ENCODE measurements around the gene GPBP1L1.
A peak's percentile ranks its signal among the peaks of the same experiment; 100 is the strongest.

Gene GPBP1L1

DNA sequence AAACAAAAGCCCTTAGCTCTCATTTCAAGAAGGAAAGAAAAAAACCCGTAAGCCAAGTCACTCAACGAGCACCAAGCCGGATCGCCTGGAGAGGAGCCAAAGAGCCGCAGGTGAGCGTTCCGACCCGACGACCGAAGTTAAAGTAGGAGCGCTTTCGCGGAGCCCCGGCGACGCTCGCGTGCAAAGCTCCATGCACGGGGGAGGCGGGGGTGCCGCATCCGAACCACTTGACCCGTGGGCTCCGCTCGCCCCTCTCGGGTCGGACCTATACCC is 382 bp downstream of the GPBP1L1 start (continued):
- TF ChIP-seq ZNF404 (tag by site-specific recombination; IDR thresholded peaks at IDR 0.05) = no peak
- TF ChIP-seq, protein P1, sequence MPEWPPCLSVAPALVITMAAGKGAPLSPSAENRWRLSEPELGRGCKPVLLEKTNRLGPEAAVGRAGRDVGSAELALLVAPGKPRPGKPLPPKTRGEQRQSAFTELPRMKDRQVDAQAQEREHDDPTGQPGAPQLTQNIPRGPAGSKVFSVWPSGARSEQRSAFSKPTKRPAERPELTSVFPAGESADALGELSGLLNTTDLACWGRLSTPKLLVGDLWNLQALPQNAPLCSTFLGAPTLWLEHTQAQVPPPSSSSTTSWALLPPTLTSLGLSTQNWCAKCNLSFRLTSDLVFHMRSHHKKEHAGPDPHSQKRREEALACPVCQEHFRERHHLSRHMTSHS (tag by site-specific recombination; IDR thresholded peaks at IDR 0.05) = no peak
- peak; percentile 31; the same call in 1 of the 2 replicates for TF ChIP-seq GLIS1 (tag by site-specific recombination; IDR thresholded peaks at IDR 0.05)

DNA sequence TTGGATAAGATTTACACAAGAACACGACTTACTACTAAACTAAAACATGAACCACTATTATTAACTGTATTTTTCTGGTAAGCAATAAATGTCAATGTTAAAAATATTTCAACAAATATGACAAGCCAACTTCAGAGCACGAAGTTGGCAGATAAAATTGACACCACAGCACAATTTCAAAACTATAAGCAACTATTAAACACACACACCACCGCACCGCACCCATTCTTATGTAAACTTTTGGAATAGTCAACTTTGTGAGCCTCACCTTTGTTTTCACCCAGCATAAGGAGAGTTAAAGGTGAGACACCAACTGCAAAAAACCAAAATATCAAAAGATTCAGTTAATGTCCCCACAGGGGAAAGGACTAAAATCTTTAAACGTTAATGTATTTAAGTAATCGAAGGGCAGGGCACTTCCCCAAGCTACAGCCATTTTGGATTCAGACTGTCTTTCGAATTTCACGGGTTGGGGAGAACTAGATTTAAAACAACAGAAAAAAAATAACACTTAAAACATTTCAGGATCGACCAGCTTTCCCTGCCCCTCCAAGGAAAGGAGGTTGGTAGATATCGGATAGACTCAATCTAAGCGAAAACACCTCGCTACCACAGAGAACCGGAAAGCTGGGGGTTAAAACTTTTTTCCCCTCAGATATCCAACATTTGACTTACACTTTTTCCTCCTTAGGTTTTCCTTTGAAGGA is 872 bp downstream of the GPBP1L1 start:
- peak overlapping the region; percentile 81 for H3K27ac ChIP-seq (ENCODE audit: extremely low read depth, low read depth, low read length)
- TF ChIP-seq, protein P2, sequence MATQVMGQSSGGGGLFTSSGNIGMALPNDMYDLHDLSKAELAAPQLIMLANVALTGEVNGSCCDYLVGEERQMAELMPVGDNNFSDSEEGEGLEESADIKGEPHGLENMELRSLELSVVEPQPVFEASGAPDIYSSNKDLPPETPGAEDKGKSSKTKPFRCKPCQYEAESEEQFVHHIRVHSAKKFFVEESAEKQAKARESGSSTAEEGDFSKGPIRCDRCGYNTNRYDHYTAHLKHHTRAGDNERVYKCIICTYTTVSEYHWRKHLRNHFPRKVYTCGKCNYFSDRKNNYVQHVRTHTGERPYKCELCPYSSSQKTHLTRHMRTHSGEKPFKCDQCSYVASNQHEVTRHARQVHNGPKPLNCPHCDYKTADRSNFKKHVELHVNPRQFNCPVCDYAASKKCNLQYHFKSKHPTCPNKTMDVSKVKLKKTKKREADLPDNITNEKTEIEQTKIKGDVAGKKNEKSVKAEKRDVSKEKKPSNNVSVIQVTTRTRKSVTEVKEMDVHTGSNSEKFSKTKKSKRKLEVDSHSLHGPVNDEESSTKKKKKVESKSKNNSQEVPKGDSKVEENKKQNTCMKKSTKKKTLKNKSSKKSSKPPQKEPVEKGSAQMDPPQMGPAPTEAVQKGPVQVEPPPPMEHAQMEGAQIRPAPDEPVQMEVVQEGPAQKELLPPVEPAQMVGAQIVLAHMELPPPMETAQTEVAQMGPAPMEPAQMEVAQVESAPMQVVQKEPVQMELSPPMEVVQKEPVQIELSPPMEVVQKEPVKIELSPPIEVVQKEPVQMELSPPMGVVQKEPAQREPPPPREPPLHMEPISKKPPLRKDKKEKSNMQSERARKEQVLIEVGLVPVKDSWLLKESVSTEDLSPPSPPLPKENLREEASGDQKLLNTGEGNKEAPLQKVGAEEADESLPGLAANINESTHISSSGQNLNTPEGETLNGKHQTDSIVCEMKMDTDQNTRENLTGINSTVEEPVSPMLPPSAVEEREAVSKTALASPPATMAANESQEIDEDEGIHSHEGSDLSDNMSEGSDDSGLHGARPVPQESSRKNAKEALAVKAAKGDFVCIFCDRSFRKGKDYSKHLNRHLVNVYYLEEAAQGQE (tag by site-specific recombination; IDR thresholded peaks at IDR 0.05) = no peak
- TF ChIP-seq IKZF3 (tag by site-specific recombination; IDR thresholded peaks at IDR 0.05) (peak; percentile 73; the same call in 1 of the 2 replicates), PRDM1 (tag by site-specific recombination; IDR thresholded peaks at IDR 0.05) (peak; percentile 90), ZNF366 (tag by site-specific recombination; conservative IDR thresholded peaks at IDR 0.05) (peak; percentile 33; the same call in 1 of the 2 replicates), ZNF514 (tag by site-specific recombination; IDR thresholded peaks at IDR 0.05) (no peak), ZBTB17 (tag by site-specific recombination; IDR thresholded peaks at IDR 0.05) (peak; percentile 96), ZNF777 (tag by site-specific recombination; IDR thresholded peaks at IDR 0.05; ENCODE audit: borderline replicate concordance) (no peak)
- no peaks in the 10 kb centered on the region for H3K9me3 ChIP-seq (ENCODE audit: control insufficient read depth, insufficient read depth, low read depth, low read length)
- ChIA-PET CTCF (interaction anchor here (0.7 kb wide), 1 partner anchor 169 kb away, joined by 3 read pairs; no protein-coding TSS in a partner anchor), POLR2A (interaction anchor here (0.8 to 2.6 kb wide), 14 partner anchors 8 to 346 kb away, joined by 3 to 20 read pairs (median 4); partner anchors contain the start of genes MAST2, MUTYH, NASP and PRDX1)
- peaks cover 20% of the 10 kb centered on the region for H3K4me1 ChIP-seq (ENCODE audit: control insufficient read depth, insufficient read depth, low read length)
- peak overlapping the region; percentile 94 for H3K4me3 ChIP-seq (ENCODE audit: low read depth, low read length)
- H3K36me3 ChIP-seq (ENCODE audit: control insufficient read depth in 2 of 2, insufficient read depth in 1 of 2, low read length in 2 of 2) = peaks cover 0 to 9% of the 10 kb centered on the region in 2 experiments; a peak in 1 of 3 replicates

DNA sequence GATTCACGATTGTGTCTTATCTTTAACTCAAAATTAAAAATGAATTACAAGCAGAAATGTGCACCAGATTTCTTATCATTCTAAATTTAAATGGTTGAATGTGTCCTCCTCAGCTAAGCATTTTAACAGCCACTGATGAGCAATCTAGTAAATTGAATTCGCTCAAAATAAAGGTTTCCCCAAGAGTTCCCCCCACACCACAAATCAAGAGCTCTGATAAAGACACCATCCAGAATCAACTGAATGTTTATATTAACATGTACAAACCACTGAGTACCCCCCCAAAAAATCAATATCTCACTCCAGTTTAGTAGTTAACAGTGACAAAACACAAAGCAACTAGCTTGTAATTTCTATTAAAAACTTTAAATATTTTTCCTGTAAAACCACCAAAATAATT is 1.9 kb downstream of the GPBP1L1 start:
- H3K9me3 ChIP-seq (ENCODE audit: control insufficient read depth, insufficient read depth, low read depth, low read length) = no peaks in the 10 kb centered on the region
- H3K4me3 ChIP-seq (ENCODE audit: low read depth, low read length) = peak overlapping the region; percentile 94
- no peaks in the 10 kb centered on the region; a peak in 1 of 3 replicates for H3K36me3 ChIP-seq (ENCODE audit: control insufficient read depth in 2 of 2, insufficient read depth in 1 of 2, low read length in 2 of 2)
- H3K27ac ChIP-seq (ENCODE audit: extremely low read depth, low read depth, low read length) = no peak overlapping the region
- POLR2A ChIA-PET = interaction anchor here (1.1 kb wide), 1 partner anchor 100 kb away, joined by 3 read pairs; the partner anchor contains the start of gene NASP
- peaks cover 28% of the 10 kb centered on the region for H3K4me1 ChIP-seq (ENCODE audit: control insufficient read depth, insufficient read depth, low read length)
- CTCF ChIA-PET = no interaction called here
- peak; percentile 29; the same call in 1 of the 2 replicates for TF ChIP-seq SP7 (tag by site-specific recombination; IDR thresholded peaks at IDR 0.05)
- 0 out of 2 replicates have a peak, but pooled peaks have one; percentile 23 for TF ChIP-seq ZNF394 (tag by site-specific recombination; IDR thresholded peaks at IDR 0.05; ENCODE audit: borderline replicate concordance)
- TF ChIP-seq ZBTB8A (tag by site-specific recombination; IDR thresholded peaks at IDR 0.05) = 0 out of 2 replicates have a peak, but pooled peaks have one; percentile 22
- TF ChIP-seq ZNF354C (tag by site-specific recombination; IDR thresholded peaks at IDR 0.05; ENCODE audit: borderline replicate concordance, low read depth) = no peak
- no peak for TF ChIP-seq ZNF169 (tag by site-specific recombination; IDR thresholded peaks at IDR 0.05)
- 0 out of 2 replicates have a peak, but pooled peaks have one; percentile 29 for TF ChIP-seq OSR2 (tag by site-specific recombination; IDR thresholded peaks at IDR 0.05)
- TF ChIP-seq ZNF10 (tag by site-specific recombination; IDR thresholded peaks at IDR 0.05) = peak; percentile 89
- TF ChIP-seq ZNF843 (tag by site-specific recombination; IDR thresholded peaks at IDR 0.05) = peak; percentile 85; the same call in 1 of the 2 replicates
- TF ChIP-seq, protein P3, sequence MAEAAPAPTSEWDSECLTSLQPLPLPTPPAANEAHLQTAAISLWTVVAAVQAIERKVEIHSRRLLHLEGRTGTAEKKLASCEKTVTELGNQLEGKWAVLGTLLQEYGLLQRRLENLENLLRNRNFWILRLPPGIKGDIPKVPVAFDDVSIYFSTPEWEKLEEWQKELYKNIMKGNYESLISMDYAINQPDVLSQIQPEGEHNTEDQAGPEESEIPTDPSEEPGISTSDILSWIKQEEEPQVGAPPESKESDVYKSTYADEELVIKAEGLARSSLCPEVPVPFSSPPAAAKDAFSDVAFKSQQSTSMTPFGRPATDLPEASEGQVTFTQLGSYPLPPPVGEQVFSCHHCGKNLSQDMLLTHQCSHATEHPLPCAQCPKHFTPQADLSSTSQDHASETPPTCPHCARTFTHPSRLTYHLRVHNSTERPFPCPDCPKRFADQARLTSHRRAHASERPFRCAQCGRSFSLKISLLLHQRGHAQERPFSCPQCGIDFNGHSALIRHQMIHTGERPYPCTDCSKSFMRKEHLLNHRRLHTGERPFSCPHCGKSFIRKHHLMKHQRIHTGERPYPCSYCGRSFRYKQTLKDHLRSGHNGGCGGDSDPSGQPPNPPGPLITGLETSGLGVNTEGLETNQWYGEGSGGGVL (tag by site-specific recombination; IDR thresholded peaks at IDR 0.05) = peak; percentile 94
- TF ChIP-seq, protein P4, sequence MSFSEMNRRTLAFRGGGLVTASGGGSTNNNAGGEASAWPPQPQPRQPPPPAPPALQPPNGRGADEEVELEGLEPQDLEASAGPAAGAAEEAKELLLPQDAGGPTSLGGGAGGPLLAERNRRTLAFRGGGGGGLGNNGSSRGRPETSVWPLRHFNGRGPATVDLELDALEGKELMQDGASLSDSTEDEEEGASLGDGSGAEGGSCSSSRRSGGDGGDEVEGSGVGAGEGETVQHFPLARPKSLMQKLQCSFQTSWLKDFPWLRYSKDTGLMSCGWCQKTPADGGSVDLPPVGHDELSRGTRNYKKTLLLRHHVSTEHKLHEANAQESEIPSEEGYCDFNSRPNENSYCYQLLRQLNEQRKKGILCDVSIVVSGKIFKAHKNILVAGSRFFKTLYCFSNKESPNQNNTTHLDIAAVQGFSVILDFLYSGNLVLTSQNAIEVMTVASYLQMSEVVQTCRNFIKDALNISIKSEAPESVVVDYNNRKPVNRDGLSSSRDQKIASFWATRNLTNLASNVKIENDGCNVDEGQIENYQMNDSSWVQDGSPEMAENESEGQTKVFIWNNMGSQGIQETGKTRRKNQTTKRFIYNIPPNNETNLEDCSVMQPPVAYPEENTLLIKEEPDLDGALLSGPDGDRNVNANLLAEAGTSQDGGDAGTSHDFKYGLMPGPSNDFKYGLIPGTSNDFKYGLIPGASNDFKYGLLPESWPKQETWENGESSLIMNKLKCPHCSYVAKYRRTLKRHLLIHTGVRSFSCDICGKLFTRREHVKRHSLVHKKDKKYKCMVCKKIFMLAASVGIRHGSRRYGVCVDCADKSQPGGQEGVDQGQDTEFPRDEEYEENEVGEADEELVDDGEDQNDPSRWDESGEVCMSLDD (tag by site-specific recombination; IDR thresholded peaks at IDR 0.05) = no peak
- TF ChIP-seq ZXDB (tag by site-specific recombination; IDR thresholded peaks at IDR 0.05) = peak; percentile 60; the same call in 1 of the 2 replicates
- 0 out of 2 replicates have a peak, but pooled peaks have one; percentile 31 for TF ChIP-seq ZNF610 (tag by site-specific recombination; IDR thresholded peaks at IDR 0.05; ENCODE audit: borderline replicate concordance)
- TF ChIP-seq ZNF776 (tag by site-specific recombination; IDR thresholded peaks at IDR 0.05; ENCODE audit: borderline replicate concordance) = no peak

All from HEK293 (cell line).